H1 (cell line): Measurements from ENCODE around the gene COX10.

Experiments used
- BACH1 ChIP-seq: IDR thresholded peaks from 2 replicates; pipeline ENCODE4 v1.6.1; 2012; ENCODE audit warnings: low read length, improper control_type of control experiment
- BCL11A ChIP-seq, 2 experiments: IDR thresholded peaks; one replicate each; pipeline ENCODE4 v1.6.1; 2011; ENCODE audit warnings: low read depth in 2 of 2, low read length in 2 of 2, mild to moderate bottlenecking in 2 of 2
- CTCF ChIP-seq, 3 experiments: IDR thresholded peaks; 1 replicate in 2 of 3; 2 replicates in 1 of 3; pipeline versions ENCODE4 v1.5.1 to v1.6.1; 2011; ENCODE audit warnings: low read length in 3 of 3, mild to moderate bottlenecking in 3 of 3, inconsistent platforms in 2 of 3, low read depth in 1 of 3, moderate library complexity in 1 of 3; ENCODE audit not compliant: insufficient read depth in 1 of 3; ENCODE audit errors: control extremely low read depth in 1 of 3
- POU5F1 ChIP-seq: IDR thresholded peaks from 2 replicates; pipeline ENCODE4 v1.6.1; 2011; ENCODE audit warnings: low read depth, mild to moderate bottlenecking, low read length, moderate library complexity
- TEAD4 ChIP-seq: IDR thresholded peaks from 2 replicates; pipeline ENCODE4 v1.6.1; 2012; ENCODE audit warnings: low read depth, low read length, inconsistent platforms, mixed read lengths

DNA sequence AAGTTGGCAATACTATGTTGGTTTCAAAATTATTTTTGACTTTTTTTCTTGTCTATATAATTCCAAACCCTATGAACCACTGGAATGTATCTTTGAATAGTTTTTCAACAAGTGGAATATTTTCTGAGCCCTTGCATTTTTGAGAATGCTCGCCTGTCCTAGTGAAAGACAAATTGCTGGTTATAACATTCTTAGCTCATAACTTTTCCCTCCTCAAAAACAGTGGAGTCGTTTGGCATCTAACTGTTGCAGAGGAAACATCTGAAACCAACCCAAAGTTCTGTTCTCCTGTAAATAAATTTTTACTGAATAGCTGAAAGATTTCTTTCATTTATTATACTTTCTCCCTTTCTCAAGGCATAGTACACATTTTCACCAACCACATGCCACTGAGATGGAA lies 11.3 kb upstream of the COX10 start:
- TF ChIP-seq CTCF (IDR thresholded peaks at IDR 0.05; ENCODE audit: control extremely low read depth in 1 of 3, insufficient read depth in 1 of 3, low read depth in 1 of 3, low read length in 3 of 3): no peak
- TF ChIP-seq BCL11A (IDR thresholded peaks at IDR 0.05; ENCODE audit: low read depth in 2 of 2, low read length in 2 of 2): no peak
- no peak for TF ChIP-seq BACH1
- no peak for TF ChIP-seq TEAD4
- TF ChIP-seq POU5F1: no peak
